VCaP (cell line): ENCODE measurements around the gene KEL.
A peak's percentile ranks its signal among the peaks of the same experiment; 100 is the strongest.

ENCODE experiments used
- H3K27ac ChIP-seq: fragments of 450-650 bp; 2 replicates; pipeline ENCODE4 v1.5.1; 2017
- TF ChIP-seq, protein P1 (sequence below): fragments of 450-650 bp; conservative IDR thresholded peaks from 2 replicates; pipeline ENCODE4 v1.5.1; 2017; ENCODE audit warnings: mild to moderate bottlenecking, moderate library complexity

Gene KEL

GRCh38 chr7:142908290-142908689 lies 53.9 kb downstream of the KEL start:
- TF ChIP-seq, protein P1, sequence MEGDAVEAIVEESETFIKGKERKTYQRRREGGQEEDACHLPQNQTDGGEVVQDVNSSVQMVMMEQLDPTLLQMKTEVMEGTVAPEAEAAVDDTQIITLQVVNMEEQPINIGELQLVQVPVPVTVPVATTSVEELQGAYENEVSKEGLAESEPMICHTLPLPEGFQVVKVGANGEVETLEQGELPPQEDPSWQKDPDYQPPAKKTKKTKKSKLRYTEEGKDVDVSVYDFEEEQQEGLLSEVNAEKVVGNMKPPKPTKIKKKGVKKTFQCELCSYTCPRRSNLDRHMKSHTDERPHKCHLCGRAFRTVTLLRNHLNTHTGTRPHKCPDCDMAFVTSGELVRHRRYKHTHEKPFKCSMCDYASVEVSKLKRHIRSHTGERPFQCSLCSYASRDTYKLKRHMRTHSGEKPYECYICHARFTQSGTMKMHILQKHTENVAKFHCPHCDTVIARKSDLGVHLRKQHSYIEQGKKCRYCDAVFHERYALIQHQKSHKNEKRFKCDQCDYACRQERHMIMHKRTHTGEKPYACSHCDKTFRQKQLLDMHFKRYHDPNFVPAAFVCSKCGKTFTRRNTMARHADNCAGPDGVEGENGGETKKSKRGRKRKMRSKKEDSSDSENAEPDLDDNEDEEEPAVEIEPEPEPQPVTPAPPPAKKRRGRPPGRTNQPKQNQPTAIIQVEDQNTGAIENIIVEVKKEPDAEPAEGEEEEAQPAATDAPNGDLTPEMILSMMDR, result no peak
- no peak overlapping the region for H3K27ac ChIP-seq

- no peak overlapping the region for H3K27ac ChIP-seq
- TF ChIP-seq, protein P1, result no peak
These were observed 55.5 kb downstream of the KEL start for GRCh38 chr7:142906643-142907042.

- no peak overlapping the region for H3K27ac ChIP-seq
- TF ChIP-seq, protein P1, result no peak
These were observed 56.4 kb downstream of the KEL start for GRCh38 chr7:142905759-142906158.

GRCh38 chr7:142904128-142904527 lies 58.0 kb downstream of the KEL start:
- H3K27ac ChIP-seq, result no peak overlapping the region
- TF ChIP-seq, protein P1, result no peak

DNA sequence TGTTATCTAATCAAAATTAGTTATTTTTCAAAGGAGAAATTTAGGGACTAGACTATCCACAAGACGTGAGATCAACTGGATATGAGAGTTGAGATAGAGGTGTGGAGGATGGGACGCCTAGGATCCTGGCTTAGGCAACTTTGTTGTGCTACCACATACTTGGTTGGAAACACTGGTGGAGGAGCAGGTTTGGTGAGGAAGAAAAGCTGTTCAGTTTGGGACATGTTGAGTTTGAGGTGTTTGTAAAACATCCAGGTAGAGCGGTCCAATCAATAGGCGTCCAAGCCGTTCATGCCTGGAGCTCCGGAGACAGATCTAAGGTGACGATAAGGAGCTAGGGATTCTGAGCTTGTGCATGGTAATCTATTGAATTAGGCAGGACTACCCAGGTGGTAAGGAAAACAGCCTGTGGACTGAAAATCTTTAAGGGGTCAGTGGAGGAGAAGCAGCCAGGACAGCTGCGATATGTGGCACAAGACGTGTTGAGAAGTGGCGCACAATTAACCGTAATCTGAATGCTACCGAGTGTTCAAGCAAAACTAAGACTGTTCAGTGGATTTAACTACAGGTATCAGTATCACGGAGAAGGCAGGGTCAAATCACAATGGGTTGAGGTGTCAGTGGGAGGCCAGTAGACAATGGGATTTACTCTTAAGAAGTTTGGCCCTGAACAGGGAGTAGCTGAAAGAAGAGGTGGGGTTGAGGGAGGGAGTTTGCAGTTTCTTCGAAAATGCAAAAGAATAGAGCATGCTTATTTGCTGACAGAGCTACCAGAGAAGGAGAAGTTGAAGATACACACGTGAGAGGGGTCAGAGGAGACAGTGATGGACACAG lies 60.5 kb downstream of the KEL start:
- TF ChIP-seq, protein P1, result no peak
- no peak overlapping the region; the same call in 1 of the 2 replicates for H3K27ac ChIP-seq

DNA sequence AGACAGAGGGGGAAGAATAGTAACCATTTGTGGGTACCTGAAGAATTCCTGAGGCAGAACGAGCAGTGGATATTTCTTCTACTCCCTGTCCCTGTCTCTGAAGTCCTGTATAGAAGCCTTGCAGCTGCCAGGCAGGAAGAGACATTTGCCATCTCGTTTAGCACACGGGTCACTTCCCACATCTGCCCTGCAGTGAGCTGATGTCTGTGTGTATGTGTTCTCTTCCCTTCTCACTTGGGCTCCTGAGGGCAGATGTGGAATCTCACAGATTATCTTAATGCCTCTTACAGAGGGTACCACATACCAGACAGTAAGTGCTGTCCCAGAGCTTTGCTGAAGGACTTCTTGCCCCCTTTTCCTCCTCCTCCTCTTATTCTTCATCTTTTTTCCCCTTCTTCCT lies 62.5 kb downstream of the KEL start:
- TF ChIP-seq, protein P1, result no peak
- H3K27ac ChIP-seq, result no peak overlapping the region

DNA sequence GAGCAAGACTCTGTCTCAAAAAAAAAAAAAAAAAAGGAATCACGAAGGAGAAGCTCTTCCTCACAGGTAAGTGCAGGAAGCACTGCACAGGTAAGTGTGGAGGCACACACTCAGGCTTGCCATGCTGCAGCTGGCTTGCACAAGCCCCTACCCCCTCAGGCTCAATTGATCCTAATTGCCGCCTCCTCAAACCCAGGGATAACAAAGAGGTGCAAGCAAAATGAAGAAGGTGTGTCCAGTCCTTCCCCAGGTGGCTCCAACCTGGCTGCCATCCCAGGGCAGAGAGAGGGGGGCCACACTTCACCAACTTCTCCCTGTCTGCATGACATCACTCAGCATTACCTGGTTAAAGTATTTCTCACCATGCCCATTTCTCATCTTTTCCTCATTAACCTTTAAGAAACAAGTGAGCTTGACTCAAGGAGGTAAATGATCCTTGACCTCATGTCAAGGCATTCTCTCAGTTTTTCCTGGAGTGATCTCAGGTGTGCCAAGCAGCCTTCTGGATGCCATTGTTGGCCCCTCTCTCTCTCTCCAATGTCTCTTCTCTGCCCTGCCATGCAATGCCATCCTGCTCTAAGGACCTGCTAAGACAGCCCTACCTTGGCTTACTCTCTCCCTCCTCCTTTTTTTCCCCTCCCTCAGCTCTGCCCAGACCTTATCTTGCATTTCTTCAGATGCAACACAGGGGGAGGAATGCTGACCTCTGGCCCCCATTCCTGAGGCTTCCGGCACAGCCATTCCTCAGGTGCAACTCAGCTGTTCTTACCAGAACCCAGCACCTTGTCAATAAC lies 63.6 kb downstream of the KEL start:
- TF ChIP-seq, protein P1, result no peak
- H3K27ac ChIP-seq, result peak overlapping the region; percentile 97; the same call in 1 of the 2 replicates
